ENCODE measurements around the gene PTPRC.
"Not testable (repeated sequence)": the region's sequence is repeated elsewhere in the genome, so short reads cannot be mapped to it uniquely, and the experiment has no call there.

PTPRC gene, protein sequence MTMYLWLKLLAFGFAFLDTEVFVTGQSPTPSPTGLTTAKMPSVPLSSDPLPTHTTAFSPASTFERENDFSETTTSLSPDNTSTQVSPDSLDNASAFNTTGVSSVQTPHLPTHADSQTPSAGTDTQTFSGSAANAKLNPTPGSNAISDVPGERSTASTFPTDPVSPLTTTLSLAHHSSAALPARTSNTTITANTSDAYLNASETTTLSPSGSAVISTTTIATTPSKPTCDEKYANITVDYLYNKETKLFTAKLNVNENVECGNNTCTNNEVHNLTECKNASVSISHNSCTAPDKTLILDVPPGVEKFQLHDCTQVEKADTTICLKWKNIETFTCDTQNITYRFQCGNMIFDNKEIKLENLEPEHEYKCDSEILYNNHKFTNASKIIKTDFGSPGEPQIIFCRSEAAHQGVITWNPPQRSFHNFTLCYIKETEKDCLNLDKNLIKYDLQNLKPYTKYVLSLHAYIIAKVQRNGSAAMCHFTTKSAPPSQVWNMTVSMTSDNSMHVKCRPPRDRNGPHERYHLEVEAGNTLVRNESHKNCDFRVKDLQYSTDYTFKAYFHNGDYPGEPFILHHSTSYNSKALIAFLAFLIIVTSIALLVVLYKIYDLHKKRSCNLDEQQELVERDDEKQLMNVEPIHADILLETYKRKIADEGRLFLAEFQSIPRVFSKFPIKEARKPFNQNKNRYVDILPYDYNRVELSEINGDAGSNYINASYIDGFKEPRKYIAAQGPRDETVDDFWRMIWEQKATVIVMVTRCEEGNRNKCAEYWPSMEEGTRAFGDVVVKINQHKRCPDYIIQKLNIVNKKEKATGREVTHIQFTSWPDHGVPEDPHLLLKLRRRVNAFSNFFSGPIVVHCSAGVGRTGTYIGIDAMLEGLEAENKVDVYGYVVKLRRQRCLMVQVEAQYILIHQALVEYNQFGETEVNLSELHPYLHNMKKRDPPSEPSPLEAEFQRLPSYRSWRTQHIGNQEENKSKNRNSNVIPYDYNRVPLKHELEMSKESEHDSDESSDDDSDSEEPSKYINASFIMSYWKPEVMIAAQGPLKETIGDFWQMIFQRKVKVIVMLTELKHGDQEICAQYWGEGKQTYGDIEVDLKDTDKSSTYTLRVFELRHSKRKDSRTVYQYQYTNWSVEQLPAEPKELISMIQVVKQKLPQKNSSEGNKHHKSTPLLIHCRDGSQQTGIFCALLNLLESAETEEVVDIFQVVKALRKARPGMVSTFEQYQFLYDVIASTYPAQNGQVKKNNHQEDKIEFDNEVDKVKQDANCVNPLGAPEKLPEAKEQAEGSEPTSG (N-terminal part only)

DNA sequence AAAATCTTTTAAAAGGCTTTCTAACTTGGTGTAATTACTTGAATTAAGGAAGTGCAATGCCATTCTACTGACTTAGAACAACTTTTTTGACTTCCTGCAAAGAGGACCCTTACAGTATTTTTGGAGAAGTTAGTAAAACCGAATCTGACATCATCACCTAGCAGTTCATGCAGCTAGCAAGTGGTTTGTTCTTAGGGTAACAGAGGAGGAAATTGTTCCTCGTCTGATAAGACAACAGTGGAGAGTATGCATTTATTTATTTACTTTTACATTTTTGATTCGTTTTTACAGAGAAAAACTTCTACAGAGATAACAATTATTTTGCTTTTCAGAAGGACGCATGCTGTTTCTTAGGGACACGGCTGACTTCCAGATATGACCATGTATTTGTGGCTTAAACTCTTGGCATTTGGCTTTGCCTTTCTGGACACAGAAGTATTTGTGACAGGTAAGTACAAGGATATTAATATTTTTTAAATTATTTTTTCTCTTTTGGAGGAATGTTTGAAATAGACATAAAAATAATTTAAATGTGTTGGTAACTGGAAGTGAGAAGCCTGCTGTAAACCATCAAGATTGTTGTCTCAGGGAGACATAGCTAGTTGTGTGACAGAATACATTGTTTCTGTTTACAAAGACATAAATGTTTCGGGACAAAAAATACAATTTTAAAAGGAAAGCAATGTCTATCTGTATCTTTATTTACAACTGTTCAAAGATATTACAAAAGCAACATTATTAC lies at the start of gene PTPRC:
TSS of gene PTPRC (plus strand) at position 147 of the 742 bp plus-strand sequence. CDS start at position 376, 229 bp downstream.
- no peak for DNase-seq

DNA sequence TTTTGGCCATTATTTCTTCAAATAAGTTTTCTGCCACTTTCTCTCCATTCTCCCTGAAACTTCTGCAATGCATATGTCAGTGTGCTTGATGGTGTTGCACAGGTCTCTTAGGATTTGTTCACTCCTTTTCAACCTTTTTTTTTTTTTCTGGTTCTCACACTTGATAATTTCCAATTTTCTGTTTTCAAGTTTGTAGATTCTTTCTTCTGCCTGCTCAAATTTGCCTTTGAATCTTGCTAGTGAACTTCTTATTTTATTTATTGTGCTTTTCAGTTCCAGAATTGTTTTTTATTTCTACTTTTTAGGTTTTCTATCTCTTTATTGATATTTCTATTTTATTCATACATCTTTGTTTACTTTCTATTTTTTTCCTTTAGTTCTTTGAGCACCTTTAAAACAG lies 48.4 kb upstream of the PTPRC start:
- no peak for DNase-seq

DNA sequence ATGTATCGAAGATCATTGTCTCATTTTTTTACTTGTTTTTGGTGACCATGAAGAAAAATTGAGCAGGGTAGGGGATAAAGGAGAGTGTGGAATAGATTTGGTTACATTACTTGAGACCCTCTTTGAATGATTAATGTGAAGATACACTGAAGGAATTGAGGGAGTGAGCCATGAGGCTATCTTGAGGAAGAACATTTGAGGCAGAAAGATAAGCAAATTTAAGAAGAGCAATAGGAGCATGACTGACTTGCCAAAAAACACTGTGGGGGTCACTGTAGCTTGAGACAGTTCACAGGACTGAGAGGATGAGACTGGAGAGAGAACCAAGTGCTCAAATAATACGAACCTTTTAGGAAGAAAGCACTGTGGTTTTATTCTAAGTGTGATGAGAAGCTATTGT lies 43.1 kb upstream of the PTPRC start:
- DNase-seq = no peak

DNA sequence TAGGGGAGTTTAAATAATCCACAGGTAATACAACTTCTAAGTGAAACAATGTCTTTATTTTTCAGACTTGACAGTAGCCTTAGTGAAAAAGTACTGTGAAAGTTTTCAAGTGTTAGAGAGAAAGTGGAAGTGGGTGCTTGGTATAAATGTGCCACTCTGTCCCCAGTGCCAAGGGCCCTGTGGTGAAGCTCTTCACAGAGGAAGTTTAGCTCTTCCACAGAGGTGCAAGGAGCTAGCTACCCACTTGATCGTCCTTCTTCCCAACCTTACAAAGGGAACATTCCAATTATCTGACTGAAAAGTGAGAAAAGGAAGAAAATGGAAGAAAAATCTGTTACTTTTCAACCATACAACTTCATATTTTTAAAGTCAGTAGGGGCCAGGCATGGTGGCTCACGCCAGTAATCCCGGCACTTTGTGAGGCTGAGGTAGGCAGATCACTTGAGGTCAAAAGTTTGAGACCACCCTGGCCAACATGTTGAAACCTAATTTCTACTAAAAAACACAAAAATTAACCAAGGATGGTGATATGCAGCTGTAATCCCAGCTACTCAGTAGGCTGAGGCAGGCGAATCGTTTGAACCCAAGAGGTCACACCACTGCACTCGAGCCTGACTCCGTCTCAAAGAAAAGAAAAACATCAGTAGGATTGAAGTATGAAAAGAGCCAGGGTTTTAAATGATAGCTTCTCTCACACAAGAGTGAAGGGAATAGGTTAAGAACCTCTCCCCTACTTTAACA lies 41.0 kb upstream of the PTPRC start:
- no peak for DNase-seq

DNA sequence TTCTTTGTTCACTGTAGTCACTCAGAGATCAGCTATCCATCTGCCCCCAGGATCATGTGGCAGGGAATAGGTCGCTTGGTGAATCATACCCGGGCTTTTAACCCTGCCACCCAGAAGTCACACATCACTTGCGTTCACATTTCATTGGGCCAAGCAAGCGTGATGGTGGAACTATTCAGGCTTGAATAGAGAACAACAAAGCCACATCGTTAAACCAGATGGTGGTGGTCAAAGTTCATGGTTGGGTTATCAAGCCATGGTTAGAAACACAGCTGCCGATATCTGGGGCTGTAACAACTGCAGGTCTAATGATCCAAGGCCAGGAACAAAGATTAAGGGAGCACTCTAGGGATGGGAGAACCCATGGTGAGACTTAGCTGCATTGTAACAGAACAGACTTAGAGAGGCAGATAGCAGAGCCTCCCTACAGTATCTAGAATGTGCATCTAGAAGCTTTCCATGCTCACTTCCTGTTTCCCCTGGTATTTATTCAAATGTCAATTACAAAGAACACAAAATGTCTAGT lies 40.0 kb upstream of the PTPRC start:
- no peak for DNase-seq

DNA sequence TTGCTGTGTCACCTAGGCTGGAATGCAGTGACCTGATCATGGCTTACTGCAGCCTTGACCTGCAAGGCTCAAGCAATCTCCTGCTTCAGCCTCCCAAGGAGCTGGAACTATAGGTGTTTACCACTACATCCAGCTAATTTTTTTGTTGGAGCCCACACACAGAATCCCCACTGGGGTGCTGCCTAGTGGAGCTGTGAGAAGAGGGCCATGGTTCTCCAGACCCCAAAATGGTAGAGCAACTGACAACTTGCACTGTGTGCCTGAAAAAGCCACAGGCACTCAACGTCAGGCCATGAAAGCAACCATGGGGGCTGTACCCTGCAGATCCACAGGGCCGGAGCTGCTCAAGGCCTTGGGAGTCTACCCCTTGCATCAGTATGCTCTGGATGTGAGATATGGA lies 39.1 kb upstream of the PTPRC start:
- DNase-seq = no peak

DNA sequence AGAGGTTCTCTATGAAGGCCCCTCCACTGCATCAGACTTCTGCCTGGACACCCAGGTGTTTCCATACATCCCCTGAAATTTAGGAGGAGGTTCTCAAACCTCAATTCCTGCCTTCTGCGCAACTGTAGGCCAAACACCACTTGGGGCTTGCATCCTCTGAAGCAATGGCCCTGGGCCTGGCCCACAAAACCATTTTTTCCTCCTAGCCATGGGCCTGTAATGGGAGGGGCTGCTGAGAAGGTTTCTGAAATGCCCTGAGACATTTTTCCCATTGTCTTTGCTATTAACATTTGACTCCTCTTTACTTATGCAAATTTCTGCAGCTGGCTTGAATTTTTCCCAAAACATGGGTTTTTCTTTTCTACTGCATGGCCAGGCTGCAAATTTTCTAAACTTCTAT lies 37.9 kb upstream of the PTPRC start:
- no peak for DNase-seq

DNA sequence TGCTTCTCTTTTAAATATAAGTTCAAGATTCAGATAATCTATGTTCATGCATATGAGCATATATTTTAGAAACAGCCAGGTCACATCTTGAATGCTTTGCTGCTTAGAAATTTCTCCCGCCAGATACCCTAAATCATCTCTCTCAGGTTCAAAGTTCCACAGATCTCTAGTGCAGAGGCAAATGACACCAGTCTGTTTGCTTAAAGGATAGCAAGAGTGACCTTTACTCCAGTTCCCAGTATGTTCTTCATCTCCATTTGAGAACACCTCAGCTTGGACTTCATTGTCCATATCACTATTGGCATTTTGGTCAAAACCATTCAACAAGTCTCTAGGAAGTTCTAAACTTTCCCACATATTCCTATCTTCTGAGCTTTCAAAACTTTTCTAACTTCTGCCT lies 37.5 kb upstream of the PTPRC start:
- not testable (repeated sequence) for DNase-seq

DNA sequence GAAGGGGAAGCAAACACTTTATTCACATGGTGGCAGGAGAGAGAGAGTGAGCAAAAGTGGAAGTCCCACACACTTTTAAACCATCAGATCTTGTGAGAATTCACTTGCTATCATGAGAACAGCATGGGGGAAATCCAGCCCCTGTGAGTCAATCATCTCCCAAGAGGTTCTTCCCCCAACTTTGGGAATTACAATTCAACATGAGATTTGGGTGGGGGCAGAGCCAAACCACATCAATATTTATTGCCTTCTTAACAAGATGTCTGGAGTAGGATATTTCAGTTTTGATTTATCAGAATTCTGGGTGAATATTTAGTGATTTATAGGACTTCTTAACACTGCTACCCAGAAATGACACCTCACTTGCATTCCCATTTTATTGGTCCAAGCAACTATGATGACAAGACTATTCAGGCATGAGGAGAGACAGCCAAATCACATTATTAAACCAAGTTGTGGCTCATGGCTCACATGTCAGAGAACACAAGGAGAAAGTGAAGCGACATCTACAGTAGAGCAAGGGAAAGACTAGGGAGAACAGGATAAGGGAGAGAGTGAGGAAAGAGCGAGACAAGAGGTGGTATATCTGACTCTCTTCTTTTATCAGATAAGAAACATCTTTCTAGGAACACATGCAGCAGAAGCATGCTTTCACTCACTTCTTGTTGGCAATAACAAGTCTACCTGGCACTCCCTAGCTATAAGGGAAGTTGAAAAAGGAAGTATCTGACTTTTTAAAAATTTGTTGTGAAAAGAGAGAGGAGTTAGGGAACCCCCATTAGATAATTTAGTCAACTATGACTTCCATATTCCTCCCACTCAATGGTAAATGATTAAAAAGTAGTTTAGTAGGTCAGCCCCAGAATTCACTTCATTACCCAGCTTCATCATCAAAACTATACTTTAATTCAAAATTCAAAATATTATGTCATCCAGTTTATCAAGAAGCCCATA lies 36.6 kb upstream of the PTPRC start:
- DNase-seq = no peak

DNA sequence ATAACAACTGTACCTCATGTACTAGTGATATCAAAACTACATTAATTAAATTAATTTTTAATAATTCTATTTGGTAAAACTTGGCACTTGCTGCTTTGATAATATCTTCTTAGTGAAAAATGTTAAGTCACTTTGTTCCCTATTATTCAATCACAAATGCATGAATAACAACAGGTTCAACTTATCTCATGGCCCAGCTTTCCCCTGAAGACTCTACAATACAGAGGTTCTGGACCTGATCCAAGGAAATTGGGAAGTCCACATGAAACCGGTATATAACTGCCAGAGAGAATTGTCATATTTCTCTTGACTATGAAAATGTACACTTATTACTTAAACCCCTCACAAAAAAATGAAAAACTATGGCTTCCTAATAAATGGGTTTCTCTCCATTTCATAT lies 33.9 kb upstream of the PTPRC start:
- no peak for DNase-seq

DNA sequence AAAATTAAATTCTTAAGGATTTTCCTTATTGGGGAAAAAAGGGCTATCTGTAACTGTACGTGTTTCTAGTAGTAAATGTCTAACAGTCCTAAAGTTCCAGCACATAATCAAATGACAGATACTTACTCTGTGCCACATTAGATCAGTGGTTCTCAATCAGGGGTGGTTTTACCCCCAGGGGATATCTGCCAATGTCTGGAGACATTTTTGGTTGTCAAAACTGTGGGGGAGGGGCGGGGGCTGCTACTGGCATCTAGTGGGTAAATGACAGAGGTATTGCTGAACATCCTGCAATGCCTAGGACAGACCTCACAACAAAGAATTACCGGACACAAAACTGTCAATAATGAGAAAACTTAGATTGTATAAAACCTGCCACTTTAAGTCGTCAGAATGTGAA lies 33.4 kb upstream of the PTPRC start:
- no peak for DNase-seq

DNA sequence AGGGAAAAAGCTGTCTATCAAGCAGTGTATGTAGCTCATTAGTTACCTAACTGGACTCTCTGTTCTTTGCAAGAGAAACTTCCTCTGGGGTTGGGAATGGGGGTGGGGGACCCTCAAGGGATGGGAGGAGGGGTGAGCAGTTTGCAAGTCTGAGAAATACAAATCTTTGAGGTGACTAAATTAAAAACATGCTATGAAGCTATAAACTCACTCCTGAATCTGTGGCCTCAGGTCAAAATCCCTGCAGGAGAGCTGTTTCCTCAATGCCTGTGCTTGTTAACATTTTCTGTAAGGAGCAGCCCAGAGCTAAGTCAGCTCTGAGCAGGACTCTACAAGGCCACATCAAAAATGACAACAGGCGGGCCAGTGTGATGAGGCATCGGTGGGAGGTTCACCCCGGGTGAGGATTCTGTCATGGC lies 32.8 kb upstream of the PTPRC start:
- no peak for DNase-seq

DNA sequence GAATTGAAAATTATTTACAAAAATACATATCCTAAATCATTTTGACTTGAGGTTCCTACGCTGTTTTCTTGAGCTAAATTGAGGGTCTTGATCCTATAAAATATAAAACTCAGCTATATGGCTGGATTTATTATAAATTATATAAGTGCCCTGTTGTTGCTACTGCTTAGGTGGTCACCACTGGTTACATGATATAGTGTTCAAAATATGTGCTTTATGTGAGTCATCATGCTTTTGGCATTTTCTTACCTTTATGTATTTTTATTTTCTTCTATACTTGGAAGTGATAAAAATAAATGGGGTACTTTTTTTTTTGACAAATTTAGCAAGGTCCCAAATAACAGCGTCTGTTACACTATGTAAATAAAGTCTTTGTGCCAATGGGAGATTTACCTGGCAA lies 31.1 kb upstream of the PTPRC start:
- no peak for DNase-seq

DNA sequence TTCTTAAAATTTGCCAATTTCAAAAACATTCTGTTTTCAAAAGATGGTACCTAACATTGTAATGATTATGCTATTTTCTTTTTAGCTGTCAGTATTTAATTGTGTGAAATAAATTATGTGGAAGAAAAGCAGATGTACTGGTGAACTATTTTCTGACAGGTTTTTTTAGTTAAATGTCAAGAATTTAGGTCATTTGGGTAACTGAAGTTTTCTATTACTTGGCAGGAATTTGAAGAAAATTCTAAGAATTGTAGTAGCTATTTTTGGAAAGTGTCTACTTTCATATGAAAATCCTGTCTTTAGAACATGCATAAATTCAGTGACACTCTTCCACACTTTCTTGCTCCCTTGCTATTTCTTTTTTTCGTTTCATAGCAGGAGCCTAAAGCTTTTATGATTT lies 28.5 kb upstream of the PTPRC start:
- DNase-seq = no peak

DNA sequence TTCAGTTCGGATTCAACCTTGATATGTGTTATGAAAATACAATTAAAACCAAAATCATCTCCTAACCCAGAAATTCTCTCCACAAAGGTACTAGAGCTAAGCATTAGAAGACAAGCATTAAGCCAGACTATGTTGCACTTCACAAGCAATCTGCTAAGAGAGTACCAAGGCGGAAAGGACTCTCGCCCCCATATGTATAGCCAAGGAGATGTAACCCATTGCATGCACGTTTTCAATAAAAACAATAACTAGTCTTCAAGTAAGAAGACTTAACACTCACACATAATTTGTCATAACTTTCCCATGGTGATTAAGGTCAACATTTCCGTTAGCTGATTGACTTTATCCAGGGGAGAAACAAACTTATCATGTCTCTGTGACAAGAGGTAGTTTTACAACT lies 27.6 kb upstream of the PTPRC start:
- DNase-seq = no peak

DNA sequence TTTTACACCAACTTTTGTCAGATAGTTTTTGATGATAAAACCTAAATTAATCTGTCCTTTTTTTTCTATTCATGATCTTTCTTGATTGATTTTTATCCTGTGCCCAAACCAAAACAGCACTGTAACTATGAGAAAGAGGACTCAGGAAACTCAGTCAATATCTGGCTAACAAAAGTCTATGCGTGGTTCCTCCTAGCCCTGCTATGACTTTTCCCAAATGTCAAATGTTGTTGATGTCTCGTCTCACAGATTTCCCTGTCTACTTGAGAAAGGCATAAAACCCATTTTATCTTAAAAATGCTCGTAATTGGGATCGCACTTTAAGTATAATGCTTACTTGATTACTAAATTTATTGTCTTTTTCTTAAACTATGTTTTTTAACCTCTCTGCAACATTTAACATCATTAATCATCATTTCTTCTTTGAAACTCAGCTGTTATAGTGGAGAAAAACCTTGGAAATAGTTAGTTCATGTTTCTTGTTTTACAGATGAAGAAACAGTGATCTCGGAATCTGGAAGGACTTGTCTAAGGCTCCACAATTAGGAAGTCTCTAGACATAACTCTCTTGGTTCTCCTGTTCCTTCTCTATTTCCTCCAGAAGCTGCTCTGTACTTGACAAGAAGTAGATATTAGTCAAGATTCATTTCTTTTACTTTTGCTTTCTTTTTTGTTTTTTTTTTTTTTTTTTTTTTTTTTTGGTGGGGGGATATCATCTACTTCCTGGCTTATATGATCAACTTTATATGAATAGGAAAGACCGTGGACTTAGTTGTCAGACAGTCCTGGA lies 26.2 kb upstream of the PTPRC start:
- DNase-seq = no peak

DNA sequence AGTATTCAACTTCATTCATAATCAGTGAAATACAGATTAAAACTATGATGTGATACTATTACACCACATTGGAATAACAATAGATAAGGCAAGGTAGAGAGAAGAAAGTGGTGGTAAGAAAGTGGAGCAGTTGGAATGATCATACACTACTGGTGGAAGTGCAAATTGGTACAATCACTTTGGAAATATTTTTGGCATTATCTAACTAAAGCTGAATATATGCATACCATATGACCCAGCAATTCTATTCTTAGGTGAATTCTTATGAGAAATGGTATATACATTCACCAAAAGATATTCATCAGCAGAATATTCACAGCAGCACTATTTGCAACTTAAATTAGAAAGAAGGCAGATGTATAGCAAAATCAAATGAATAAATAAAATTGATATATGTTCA lies 21.4 kb upstream of the PTPRC start:
- DNase-seq = no peak

DNA sequence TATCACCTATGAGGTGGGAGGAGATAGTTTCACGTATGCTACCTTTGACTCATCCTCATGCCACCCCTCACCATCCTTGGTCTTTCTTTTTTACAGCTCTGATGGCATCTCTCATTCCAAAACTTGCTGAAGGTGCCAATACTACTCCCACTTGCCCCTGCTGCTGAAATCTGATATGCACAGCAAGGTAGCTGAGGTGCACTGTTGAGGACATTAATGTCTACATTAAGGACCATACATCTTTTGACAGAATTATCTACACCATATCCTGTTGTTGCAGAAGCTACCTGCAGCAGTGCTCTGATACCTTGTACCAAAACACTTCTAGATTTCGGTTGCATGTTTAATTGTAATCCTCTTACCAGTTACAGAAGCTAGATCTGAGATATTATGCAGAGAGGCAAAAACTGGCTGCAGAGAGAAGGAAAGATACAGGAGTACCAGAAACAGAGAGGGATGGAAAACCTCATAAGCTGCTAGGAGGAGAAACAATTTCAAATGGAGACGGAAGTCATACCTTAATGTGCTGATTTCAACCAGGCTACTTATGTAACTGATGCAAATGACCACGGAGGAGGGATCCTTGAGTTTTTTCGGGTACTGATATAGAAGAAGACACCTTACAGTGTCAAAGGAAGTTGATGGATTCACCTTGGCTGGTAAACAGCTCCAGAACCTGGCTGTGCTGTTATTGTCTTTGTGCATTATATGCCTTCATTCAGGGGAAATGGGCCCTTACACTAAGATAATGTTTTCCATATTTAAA lies 19.3 kb upstream of the PTPRC start:
- no peak for DNase-seq

DNA sequence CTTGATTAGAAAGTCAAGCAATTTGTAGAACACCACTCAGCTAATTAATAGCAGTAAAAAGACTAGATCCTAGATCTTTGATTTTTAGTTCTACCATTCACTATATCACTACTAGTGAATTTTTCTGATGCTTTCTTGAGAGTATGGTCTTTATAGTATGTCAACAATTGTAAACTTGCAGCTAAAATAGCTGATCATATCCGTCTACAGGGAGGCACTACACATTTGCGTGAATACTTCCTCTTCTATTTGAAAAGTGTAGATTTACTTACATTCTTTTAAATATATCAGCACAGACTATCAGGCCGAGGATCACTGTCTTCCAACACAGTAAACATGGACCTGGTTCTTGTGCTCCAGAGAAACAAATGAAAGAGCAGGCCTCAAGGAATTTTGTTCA lies 18.6 kb upstream of the PTPRC start:
- no peak for DNase-seq
